Muscle of arm (tissue), 12 donors: ENCODE results near the gene FBXL20. TPM values are rescaled to one million over a fixed set of nuclear protein-coding genes. Genes with fewer than 3 reads are reported as not detected.

Source experiments
- DNase-seq: peaks from one replicate; pipeline ENCODE4 v3.0.0-alpha.2; 2013
- polyA plus RNA-seq, 12 donors: library from polyadenylated mRNA; unstranded; fragments of 120-200 nt; gene quantifications; one replicate each; pipeline ENCODE4 v1.2.1, GENCODE V29; 2013; ENCODE audit not compliant: insufficient read length in 12 of 12

Gene FBXL20
- polyA plus RNA-seq, 12 donors, result 6.5 to 11.7 (median 7.9) TPM; not detected in 1

- no peak for DNase-seq
These were observed 174.0 kb downstream of the FBXL20 start for GRCh38 chr17:39227364-39227919.

DNA sequence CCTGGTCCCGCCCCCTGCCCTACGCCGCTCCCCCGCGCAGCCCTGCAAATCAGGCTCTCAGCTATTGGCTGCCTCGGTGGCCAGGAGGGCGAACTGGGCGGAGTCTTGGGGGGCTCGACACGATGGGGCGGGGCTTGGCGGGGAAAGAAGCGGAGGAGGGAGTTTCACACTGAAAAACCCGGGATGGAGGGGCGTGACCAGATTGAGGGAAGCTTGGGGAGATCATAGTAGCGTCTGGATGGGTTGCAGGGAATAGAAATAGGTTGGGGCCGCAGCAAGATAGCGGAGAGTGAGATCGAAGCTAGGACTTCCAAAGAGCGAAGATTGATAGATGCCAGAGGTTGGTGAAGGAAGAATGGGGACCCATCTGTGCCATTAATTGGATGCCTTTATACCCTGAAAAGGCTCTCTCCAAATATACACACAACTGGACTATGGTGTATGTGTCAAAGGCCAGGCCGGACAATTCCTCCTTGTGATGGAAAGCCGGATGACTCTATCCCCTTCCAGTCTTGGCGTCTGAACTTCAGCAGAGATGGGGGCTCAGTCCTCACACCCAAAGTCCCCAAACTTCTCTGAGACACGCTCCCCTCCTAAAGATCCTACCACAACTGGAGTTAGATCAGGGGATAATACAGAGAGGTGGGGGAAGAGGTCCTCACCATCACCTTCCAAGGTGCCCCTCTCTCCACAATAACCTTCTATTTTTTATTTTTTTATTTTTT lies 175.3 kb downstream of the FBXL20 start:
- peak; percentile 70 for DNase-seq

DNA sequence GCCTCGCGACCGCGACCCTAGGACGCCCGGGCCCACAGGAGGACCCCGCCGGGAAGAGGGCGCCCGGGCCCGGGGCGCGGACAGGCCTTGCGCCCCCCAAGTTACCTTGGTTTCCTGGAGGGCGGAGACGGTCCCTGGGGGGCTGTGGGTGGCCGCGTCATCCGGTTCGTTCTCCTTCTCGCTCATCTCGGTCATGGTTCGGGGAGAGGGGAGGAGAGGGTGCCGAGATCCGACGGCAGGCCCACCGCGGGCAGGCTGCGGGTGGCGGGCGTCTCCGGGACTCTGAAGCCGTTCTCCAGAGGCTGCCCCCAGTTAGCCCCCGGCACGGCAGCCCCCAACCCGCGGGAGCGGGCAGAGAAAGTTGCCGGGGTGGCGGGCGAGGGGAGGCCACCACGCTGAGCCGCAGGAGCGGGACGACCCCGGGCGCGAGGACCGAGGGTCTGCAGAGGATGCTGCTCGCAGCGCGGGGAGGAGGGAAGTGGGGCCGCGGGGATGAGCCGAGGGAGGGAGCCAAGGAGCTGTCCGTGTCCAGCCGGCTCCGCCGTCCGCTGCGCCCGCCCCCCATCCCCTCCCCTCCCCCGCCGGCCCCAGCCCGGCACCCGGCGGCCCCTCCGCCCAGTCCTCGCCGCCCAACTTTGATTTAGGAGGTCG lies 176.0 kb downstream of the FBXL20 start, which contains the start of gene STAC2:
STAC2 (minus strand) TSS at position 638 of the 651 bp plus-strand sequence; CDS start at position 195, 443 bp downstream.
- DNase-seq, result no peak

GRCh38 chr17:39224778-39225307 lies 176.6 kb downstream of the FBXL20 start:
- DNase-seq, result no peak

GRCh38 chr17:39223907-39224777 lies 177.3 kb downstream of the FBXL20 start:
- DNase-seq, result no peak

GRCh38 chr17:39222866-39223834 lies 178.3 kb downstream of the FBXL20 start:
- DNase-seq, result no peak

GRCh38 chr17:39222151-39222550 lies 179.3 kb downstream of the FBXL20 start:
- no peak for DNase-seq

GRCh38 chr17:39221572-39221971 lies 179.9 kb downstream of the FBXL20 start:
- DNase-seq, result no peak

- no peak for DNase-seq
These were observed 181.7 kb downstream of the FBXL20 start for GRCh38 chr17:39219647-39220154.

GRCh38 chr17:39218906-39219305 lies 182.5 kb downstream of the FBXL20 start:
- no peak for DNase-seq

DNA sequence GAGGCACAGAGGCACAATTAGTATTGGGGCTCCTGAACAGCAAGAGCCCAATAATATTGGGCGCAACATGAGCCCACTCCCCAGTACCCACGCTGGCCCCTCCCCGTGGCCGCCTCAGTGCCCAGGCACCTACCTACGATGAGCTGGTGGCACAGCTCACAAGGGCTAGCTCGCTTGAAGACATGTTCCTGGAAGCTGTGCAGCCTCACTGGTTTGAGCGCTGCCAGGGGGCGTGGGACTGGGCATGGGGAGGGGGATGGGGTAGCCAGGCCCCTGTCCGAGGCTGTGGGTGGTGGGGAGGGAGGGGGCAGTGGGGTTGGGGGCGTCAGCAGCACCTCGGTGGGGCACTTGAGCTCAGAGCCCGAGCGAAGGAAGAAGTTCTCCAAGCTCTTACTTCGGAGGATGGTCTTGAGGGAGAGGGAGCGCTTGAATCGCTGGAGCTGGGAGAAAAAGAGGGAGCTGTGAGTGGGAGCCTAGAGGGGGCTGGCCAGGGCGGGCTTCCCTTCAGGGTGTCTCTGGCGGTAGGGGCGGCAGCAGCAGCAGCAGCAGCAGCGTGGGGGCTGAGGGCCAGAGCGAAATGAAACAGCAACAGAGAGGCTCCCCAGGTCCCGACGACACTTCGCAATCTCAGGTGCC lies 183.6 kb downstream of the FBXL20 start:
- DNase-seq, result no peak

DNA sequence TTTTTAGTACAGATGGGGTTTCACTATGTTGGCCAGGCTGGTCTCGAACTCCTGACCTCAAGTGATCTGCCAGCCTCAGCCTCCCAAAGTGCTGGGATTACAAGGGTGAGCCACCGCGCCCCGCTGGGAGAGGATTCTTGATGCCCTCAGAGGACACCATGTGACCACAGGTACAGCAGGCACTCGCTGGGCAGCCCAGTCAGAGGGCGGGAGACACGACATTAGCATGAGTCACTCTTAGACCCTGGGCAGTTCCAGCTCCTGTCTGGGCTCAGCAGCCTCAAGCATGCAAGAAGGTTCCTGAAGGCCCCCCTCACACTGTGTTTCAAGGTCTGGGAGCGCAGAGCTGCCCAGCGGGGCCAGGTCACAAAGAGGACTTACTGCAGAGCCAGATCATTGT lies 187.6 kb downstream of the FBXL20 start:
- no peak for DNase-seq

DNA sequence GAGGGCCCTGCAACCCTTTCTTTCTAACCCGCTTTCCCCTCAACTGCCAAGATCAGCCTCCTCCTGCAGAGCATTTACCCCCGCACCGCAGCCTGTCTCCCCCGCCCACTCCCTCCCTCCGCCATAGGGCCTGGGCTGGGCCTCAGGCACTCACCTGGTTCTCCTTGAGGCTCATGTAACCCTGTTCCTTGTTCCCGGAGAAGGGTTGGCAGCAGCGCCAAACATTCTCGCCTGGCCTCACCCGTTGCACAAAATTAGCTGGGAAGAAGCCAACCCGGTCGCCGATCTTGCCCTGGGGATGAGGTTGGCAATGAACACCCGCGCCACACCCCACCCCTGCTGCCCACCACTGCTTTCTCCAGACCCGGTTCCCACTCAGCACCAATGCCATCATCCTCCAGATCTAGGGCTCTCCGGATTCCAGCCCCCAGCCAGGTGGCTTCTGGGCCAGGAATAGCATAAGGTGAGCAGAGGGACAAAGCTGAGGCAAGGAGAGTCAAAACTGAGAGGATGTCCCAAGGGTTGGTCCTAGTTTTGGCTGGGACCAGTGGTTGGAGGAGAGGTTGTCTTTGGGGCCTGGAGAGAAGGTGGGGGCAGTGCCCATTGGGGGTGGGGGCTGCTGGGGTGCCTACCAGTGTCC lies 188.5 kb downstream of the FBXL20 start:
- no peak for DNase-seq

DNA sequence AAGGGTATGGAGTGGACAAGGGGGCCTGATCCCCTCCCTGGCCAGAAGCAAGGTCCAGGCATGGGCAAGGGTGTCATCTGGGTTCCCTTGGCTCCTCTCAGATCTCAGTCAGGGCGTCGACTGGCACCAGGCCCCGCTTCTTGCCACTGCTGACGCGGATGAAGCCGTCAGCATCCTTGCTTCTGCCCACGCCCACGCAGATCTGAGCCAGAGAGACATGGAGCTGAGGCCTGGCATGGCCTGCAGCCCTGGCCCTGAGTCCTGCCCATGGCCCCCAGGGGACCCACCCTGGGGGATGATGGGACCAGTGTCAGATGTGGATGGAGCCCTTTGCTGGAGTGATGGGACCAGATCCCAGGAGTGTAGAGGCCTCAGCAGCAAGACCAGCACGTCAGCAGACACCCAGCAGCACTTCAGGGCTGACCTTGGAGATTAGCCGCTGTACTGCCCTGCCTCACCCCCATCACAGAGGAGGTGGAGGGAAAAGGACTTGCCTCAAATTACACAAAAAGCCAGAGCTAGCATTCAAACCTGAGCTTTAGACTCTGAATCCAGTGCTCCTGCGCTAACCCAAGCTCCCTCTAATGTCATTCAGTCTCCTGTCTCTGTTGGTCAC lies 189.1 kb downstream of the FBXL20 start:
- no peak for DNase-seq

- no peak for DNase-seq
These were observed 191.4 kb downstream of the FBXL20 start for GRCh38 chr17:39210093-39210434.

GRCh38 chr17:39209317-39210092 lies 191.9 kb downstream of the FBXL20 start:
- no peak for DNase-seq

DNA sequence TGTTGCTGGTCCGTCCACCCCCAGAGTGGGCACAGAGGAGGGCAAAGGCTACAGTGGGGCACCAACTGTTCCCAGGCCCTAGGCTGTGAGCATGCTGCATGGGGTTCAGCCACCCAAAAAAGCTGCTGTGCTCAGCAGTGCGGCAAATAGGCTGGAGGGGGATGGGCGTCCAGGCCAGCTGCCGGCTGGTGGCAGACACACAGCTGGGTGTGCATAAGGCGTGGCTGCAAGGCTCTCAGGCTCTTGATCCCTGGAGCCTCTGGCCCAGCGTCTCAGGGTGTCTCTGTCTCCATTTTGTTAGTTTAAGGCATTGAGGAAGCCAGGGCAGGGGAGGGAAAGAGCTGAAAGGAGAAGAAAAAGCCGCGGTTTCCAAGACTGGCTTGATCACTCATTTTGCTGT lies 192.5 kb downstream of the FBXL20 start:
- DNase-seq, result no peak

GRCh38 chr17:39208136-39208535 lies 193.3 kb downstream of the FBXL20 start:
- DNase-seq, result no peak
